Panc1 (cell line): Measurements from ENCODE around the gene CNBD2.

ENCODE experiments used
- POLR2AphosphoS5 ChIP-seq: IDR thresholded peaks from 2 replicates; pipeline ENCODE4 v1.6.1; 2012; ENCODE audit warnings: mild to moderate bottlenecking, low read depth, low read length, moderate library complexity
- TF ChIP-seq, protein P1 (sequence below): fragments of 450-650 bp; IDR thresholded peaks from 2 replicates; pipeline ENCODE4 v1.5.1; 2017; ENCODE audit warnings: mild to moderate bottlenecking

DNA sequence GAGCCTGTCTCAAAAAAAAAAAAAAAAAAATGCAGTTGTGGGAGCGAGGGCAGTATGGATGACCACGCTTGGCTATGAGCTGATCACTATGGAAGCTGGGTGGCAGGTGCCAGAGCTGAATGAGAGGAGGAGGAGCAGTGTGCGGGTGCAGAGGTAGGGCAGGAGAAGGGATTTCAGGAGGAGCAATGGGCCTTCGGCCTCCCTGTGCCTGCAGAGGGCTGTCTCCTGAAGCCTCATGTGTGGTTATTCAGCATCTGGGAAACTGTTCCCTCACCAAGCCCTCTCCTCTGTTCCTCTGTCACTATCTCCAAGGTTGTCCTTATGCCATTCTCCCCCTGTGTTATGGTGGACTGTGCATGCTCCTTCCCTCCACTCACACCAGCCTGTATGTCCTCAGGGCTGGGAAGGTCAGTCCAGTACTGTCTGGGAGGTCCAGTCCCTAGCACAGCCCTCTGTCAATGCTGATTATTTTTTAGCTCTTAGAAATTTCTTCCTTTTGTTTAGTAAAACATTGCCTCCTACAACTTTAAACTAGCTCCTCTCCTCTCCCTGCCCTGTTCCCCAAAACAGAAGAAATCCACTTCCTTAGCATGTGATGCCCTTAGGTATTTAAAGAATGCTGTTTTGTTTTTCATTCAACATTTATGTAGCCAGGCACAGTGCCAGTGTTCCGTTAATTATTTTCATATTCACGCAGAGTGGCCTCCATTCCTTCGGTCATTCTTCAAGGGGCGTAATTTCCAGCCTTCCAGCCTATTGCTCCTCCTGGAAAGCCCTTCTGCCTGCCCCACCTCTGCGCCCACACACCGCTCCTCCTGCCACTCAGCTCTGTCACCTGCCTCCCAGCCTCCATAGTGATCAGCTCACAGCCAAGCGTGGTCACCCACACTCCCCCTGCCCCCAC is 48.9 kb downstream of the CNBD2 start:
- TF ChIP-seq, protein P1, sequence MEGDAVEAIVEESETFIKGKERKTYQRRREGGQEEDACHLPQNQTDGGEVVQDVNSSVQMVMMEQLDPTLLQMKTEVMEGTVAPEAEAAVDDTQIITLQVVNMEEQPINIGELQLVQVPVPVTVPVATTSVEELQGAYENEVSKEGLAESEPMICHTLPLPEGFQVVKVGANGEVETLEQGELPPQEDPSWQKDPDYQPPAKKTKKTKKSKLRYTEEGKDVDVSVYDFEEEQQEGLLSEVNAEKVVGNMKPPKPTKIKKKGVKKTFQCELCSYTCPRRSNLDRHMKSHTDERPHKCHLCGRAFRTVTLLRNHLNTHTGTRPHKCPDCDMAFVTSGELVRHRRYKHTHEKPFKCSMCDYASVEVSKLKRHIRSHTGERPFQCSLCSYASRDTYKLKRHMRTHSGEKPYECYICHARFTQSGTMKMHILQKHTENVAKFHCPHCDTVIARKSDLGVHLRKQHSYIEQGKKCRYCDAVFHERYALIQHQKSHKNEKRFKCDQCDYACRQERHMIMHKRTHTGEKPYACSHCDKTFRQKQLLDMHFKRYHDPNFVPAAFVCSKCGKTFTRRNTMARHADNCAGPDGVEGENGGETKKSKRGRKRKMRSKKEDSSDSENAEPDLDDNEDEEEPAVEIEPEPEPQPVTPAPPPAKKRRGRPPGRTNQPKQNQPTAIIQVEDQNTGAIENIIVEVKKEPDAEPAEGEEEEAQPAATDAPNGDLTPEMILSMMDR: no peak
- no peak for TF ChIP-seq POLR2AphosphoS5
